Measurements from ENCODE around the gene DROSHA.
"Not testable (repeated sequence)": the region's sequence is repeated elsewhere in the genome, so short reads cannot be mapped to it uniquely, and the experiment has no call there.

Gene DROSHA

DNA sequence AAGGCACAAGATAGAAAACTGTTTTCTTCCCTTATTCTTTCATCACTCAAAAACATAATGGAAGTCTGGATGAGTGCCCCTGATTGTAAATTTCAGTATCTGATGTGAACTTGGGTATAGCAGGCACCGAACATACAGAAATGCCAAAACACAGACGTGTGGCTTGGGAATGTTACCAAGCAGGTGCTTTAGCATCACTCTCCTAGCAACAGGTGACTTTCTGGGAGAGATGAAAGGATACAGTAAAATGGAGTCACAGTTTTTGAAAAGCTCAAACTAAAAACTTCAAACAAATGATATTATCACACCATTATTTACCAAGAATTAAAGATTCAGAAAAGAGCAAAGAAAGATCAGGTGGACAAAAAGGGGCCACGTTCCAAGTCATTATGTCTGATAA lies 130.2 kb downstream of the DROSHA start:
- TF ChIP-seq, protein P1, sequence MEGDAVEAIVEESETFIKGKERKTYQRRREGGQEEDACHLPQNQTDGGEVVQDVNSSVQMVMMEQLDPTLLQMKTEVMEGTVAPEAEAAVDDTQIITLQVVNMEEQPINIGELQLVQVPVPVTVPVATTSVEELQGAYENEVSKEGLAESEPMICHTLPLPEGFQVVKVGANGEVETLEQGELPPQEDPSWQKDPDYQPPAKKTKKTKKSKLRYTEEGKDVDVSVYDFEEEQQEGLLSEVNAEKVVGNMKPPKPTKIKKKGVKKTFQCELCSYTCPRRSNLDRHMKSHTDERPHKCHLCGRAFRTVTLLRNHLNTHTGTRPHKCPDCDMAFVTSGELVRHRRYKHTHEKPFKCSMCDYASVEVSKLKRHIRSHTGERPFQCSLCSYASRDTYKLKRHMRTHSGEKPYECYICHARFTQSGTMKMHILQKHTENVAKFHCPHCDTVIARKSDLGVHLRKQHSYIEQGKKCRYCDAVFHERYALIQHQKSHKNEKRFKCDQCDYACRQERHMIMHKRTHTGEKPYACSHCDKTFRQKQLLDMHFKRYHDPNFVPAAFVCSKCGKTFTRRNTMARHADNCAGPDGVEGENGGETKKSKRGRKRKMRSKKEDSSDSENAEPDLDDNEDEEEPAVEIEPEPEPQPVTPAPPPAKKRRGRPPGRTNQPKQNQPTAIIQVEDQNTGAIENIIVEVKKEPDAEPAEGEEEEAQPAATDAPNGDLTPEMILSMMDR (IDR thresholded peaks at IDR 0.05; ENCODE audit: control extremely low read depth, extremely low read depth, low read depth, missing control alignments): no peak
- ChIA-PET CTCF (interaction anchor here (1.0 kb wide), 1 partner anchor 13 kb away, joined by 3 read pairs; no protein-coding TSS in a partner anchor), POLR2A (no interaction called here)
- DNase-seq (ENCODE audit: extremely low spot score): no peak

DNA sequence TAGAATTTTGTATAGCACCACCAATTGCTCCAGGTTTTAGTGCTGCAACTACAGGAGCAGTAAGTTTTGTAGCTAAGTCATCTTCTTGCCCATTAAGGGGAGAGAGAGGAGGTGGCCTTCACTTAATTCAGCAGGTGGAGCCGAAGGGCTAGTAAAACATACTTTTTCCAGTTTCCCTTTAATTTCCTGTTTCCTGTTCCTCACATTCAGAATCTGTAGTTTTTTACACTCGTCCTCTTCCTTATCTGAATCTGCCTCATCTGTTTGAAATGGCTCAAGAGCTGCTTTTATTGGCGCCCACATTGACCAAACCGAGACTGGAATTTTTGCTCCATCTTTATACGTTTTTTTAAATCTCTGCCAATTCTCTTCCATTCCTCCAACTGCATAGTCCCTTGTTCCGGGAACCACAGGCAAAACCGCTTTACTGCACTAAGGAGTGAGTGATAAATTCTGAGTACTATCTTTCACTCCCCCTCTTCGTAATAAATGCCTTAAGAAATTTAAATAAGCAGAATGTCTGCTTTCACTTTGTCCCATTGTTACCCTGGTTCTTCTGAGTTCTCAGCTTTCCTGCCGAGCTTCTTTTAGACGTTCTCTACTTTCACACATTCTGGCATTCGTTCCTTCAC lies 133.9 kb downstream of the DROSHA start:
- TF ChIP-seq, protein P1 (IDR thresholded peaks at IDR 0.05; ENCODE audit: control extremely low read depth, extremely low read depth, low read depth, missing control alignments): no peak
- ChIA-PET POLR2A (no interaction called here), CTCF (interaction anchor here (1.1 to 1.2 kb wide), 2 partner anchors 14 to 23 kb away, joined by 3 read pairs; no protein-coding TSS in a partner anchor)
- DNase-seq (ENCODE audit: extremely low spot score): no peak

GRCh38 chr5:31396611-31397295 lies 135.1 kb downstream of the DROSHA start:
- ChIA-PET CTCF (interaction anchor here (1.1 kb wide), 1 partner anchor 22 kb away, joined by 3 read pairs; no protein-coding TSS in a partner anchor), POLR2A (no interaction called here)
- TF ChIP-seq, protein P1 (IDR thresholded peaks at IDR 0.05; ENCODE audit: control extremely low read depth, extremely low read depth, low read depth, missing control alignments): no peak
- no peak for DNase-seq (ENCODE audit: extremely low spot score)

- POLR2A ChIA-PET; CTCF ChIA-PET; DNase-seq (ENCODE audit: extremely low spot score): not testable (repeated sequence)
Observed at GRCh38 chr5:31395450-31396045, 136.3 kb downstream of the DROSHA start.

GRCh38 chr5:31393126-31393525 lies 138.8 kb downstream of the DROSHA start:
- DNase-seq (ENCODE audit: extremely low spot score): no peak
- ChIA-PET CTCF (no interaction called here), POLR2A (no interaction called here)
- TF ChIP-seq, protein P1 (IDR thresholded peaks at IDR 0.05; ENCODE audit: control extremely low read depth, extremely low read depth, low read depth, missing control alignments): no peak

GRCh38 chr5:31392061-31392460 lies 139.8 kb downstream of the DROSHA start:
- ChIA-PET CTCF (no interaction called here), POLR2A (no interaction called here)
- TF ChIP-seq, protein P1 (IDR thresholded peaks at IDR 0.05; ENCODE audit: control extremely low read depth, extremely low read depth, low read depth, missing control alignments): no peak
- no peak for DNase-seq (ENCODE audit: extremely low spot score)

- POLR2A ChIA-PET: no interaction called here
- TF ChIP-seq, protein P1 (IDR thresholded peaks at IDR 0.05; ENCODE audit: control extremely low read depth, extremely low read depth, low read depth, missing control alignments): no peak
- CTCF ChIA-PET: no interaction called here
- DNase-seq (ENCODE audit: extremely low spot score): no peak
Observed at GRCh38 chr5:31390256-31390655, 141.6 kb downstream of the DROSHA start.
